HepG2 (cell line): ENCODE measurements around the gene RBP5. TPM values are rescaled to one million over a fixed set of nuclear protein-coding genes. Genes with fewer than 3 reads are reported as not detected.

ENCODE experiments used
- CHD4 ChIP-seq: fragments of 200-600 bp; sonication (generic); IDR thresholded peaks from 2 replicates; pipeline ENCODE4 v1.7.0; 2017; ENCODE audit warnings: mild to moderate bottlenecking, low read length, borderline replicate concordance
- ELF3 ChIP-seq: IDR thresholded peaks from 2 replicates; pipeline ENCODE4 v1.6.1; 2016; ENCODE audit warnings: missing genetic modification reagents, missing compliant biosample characterization
- FOXO1 ChIP-seq: sonication (generic); formaldehyde crosslinking; IDR thresholded peaks from 2 replicates; pipeline ENCODE4 v1.4.0; 2020; ENCODE audit warnings: missing genetic modification reagents
- GTF2F1 ChIP-seq: fragments of 150-350 bp; IDR thresholded peaks from 2 replicates; pipeline ENCODE4 v1.6.1; 2014; ENCODE audit warnings: low read length
- HMG20B ChIP-seq: conservative IDR thresholded peaks from 2 replicates; pipeline ENCODE4 v1.6.1; 2016; ENCODE audit warnings: missing genetic modification reagents, missing compliant biosample characterization
- HMGXB4 ChIP-seq, 2 experiments: sonication (generic) in 1 of 2; formaldehyde crosslinking in 1 of 2; IDR thresholded peaks; 2 replicates each; pipeline versions ENCODE4 v1.4.0 to v1.6.1; 2018 to 2020; ENCODE audit warnings: missing genetic modification reagents in 2 of 2, borderline replicate concordance in 1 of 2, low read depth in 1 of 2, mild to moderate bottlenecking in 1 of 2, missing biosample characterization in 1 of 2
- HNRNPL ChIP-seq: fragments of 200-400 bp; formaldehyde crosslinking; IDR thresholded peaks from 2 replicates; pipeline ENCODE4 v1.6.1; 2017; ENCODE audit warnings: mild to moderate bottlenecking, low read depth, low read length
- HOXA3 ChIP-seq: sonication (generic); formaldehyde crosslinking; IDR thresholded peaks from 2 replicates; pipeline ENCODE4 v1.5.0; 2020; ENCODE audit warnings: missing genetic modification reagents
- MAFF ChIP-seq: IDR thresholded peaks from 2 replicates; pipeline ENCODE4 v1.6.1; 2011; ENCODE audit warnings: low read depth, low read length, improper control_type of control experiment
- MTA3 ChIP-seq: sonication (generic); formaldehyde crosslinking; IDR thresholded peaks from 2 replicates; pipeline ENCODE4 v1.4.0; 2020; ENCODE audit warnings: missing genetic modification reagents
- MYNN ChIP-seq: sonication (generic); formaldehyde crosslinking; IDR thresholded peaks from 2 replicates; pipeline ENCODE4 v1.4.0; 2020; ENCODE audit warnings: mild to moderate bottlenecking, low read depth, missing genetic modification reagents
- NFYB ChIP-seq: sonication (generic); formaldehyde crosslinking; IDR thresholded peaks from 2 replicates; pipeline ENCODE4 v1.4.0; 2020; ENCODE audit warnings: missing genetic modification reagents
- PAX8 ChIP-seq: sonication (generic); formaldehyde crosslinking; IDR thresholded peaks from 2 replicates; pipeline ENCODE4 v1.8.0; 2022; ENCODE audit warnings: mild to moderate bottlenecking, missing genetic modification reagents, borderline replicate concordance
- RBM39 ChIP-seq: fragments of 200-400 bp; formaldehyde crosslinking; IDR thresholded peaks from one replicate; pipeline ENCODE4 v1.6.1; 2018; ENCODE audit warnings: antibody characterized with exemption, mild to moderate bottlenecking, low read depth, low read length; ENCODE audit not compliant: poor library complexity, severe bottlenecking
- SMC3 ChIP-seq: IDR thresholded peaks from 2 replicates; pipeline ENCODE4 v1.6.1; 2011; ENCODE audit warnings: low read length, improper control_type of control experiment
- SP1 ChIP-seq, 2 experiments: fragments of 450-650 bp in 1 of 2; sonication (generic) in 1 of 2; formaldehyde crosslinking in 1 of 2; IDR thresholded peaks; 2 replicates each; pipeline versions ENCODE4 v1.4.0 to v1.6.1; 2016 to 2020; ENCODE audit warnings: missing genetic modification reagents in 1 of 2
- TBX3 ChIP-seq: fragments of 450-650 bp; IDR thresholded peaks from 2 replicates; pipeline ENCODE4 v1.6.1; 2017; ENCODE audit warnings: antibody characterized with exemption, mild to moderate bottlenecking, inconsistent platforms, borderline replicate concordance
- YEATS2 ChIP-seq: sonication (generic); formaldehyde crosslinking; IDR thresholded peaks from 2 replicates; pipeline ENCODE4 v1.4.0; 2020; ENCODE audit warnings: missing genetic modification reagents, borderline replicate concordance
- ZFY ChIP-seq: sonication (generic); formaldehyde crosslinking; IDR thresholded peaks from 2 replicates; pipeline ENCODE4 v1.4.0; 2020; ENCODE audit warnings: missing genetic modification reagents
- ZMYM3 ChIP-seq: sonication (generic); formaldehyde crosslinking; IDR thresholded peaks from 2 replicates; pipeline ENCODE4 v1.5.1; 2020; ENCODE audit warnings: mild to moderate bottlenecking, missing genetic modification reagents
- ZNF501 ChIP-seq: sonication (generic); formaldehyde crosslinking; IDR thresholded peaks from 2 replicates; pipeline ENCODE4 v1.5.1; 2020; ENCODE audit warnings: mild to moderate bottlenecking, moderate library complexity, missing genetic modification reagents
- ZNF574 ChIP-seq: sonication (generic); formaldehyde crosslinking; IDR thresholded peaks from 2 replicates; pipeline ENCODE4 v1.4.0; 2020; ENCODE audit warnings: missing genetic modification reagents
- ZNF709 ChIP-seq: sonication (generic); formaldehyde crosslinking; IDR thresholded peaks from 2 replicates; pipeline ENCODE4 v1.5.0; 2020; ENCODE audit warnings: mild to moderate bottlenecking, missing genetic modification reagents
- polyA plus RNA-seq, 8 experiments: library from polyadenylated mRNA; depleted of rRNA in 3 of 8; stranded (reverse) in 7 of 8; unstranded in 1 of 8; fragments of >200 nt; fragmentation: Illumina TruSeq in 4 of 8; extraction: Trizol in 4 of 8; gene quantifications; 2 replicates each; pipeline versions ENCODE4 v1.2.1 to v1.2.3, GENCODE V29; 2011 to 2016; ENCODE audit warnings: low read depth in 4 of 8, missing spikeins in 1 of 8, mixed read lengths in 1 of 8; ENCODE audit not compliant: insufficient read depth in 1 of 8
- total RNA-seq, 5 experiments: library from RNA; depleted of rRNA; stranded (reverse); fragments of >200 nt; fragmentation: Illumina TruSeq; extraction: Trizol; gene quantifications; 2 replicates each; pipeline ENCODE4 v1.2.3, GENCODE V29; 2016; ENCODE audit warnings: low read depth in 1 of 5
- TF ChIP-seq, protein P1 (sequence below): sonication (generic); formaldehyde crosslinking; IDR thresholded peaks from 2 replicates; pipeline ENCODE4 v1.4.0; 2020; ENCODE audit warnings: missing genetic modification reagents

RBP5 gene
- total and polyA plus RNA-seq, 2 of the 13 experiments (the other 11 are each of a cell fraction or from before 2014, with no cell fraction given): 13.8 to 19.8 TPM

DNA sequence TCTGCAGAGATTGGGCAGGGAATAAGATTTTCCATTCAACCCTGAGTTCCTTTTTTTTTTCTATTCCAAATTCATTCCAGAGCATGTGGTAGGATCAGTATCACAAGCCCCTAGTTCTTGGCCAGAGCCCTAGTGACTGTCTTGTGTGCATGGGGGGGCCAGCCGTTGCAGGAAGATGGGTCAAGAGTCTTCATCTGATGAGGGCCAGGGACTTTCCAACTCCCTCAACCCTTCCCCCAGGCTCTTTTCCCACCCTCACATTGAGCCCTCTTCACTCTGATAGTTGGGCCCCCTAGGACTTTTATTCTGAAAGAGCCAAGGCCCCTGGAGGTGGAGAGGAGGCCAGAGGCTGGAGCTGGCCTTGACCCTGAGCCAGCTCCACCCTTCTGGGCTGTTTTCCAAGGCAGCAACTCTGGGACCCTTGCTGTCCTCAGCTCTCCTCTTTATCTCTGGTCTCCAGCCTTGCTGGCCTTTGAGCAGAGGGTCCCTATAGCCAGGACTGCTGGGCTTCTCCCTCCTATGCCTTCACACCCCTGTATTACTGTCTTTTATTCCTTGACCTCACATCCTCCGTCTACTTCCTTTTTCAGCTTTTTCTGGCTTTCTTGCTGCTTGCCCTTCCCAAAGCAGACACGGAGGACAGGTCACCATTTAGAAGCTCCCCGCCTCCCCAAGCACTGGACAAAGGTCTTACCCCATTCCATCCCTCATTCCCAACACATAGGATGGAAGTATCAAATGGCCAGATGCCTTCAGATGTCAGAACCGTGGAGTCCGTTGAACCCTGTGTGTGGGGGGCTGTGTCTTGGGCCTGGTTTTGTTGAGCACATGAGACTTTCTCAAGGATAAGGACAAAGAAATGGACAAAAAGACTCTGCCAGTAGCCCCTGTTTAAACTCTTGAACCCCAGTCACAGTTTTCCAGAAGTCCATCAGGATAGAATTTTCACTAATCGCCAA is 5.6 kb downstream of the RBP5 start (continued):
- peak in 1 of 2 experiments; percentile 22; a peak in 2 of 4 replicates for TF ChIP-seq HMGXB4 (CRISPR knock-in tag; IDR thresholded peaks at IDR 0.05; ENCODE audit: borderline replicate concordance in 1 of 2, low read depth in 1 of 2)
- TF ChIP-seq HMG20B (CRISPR knock-in tag): no peak
- 0 out of 2 replicates have a peak, but pooled peaks have one; percentile 27 for TF ChIP-seq FOXO1 (CRISPR knock-in tag)
- no peak for TF ChIP-seq RBM39
- peak; percentile 80; the same call in 1 of the 2 replicates for TF ChIP-seq CHD4
- no peak for TF ChIP-seq HNRNPL
- no peak for TF ChIP-seq MTA3
- no peak for TF ChIP-seq YEATS2 (CRISPR knock-in tag)
- TF ChIP-seq HOXA3: 0 out of 2 replicates have a peak, but pooled peaks have one; percentile 29
- no peak for TF ChIP-seq NFYB
- TF ChIP-seq SP1 (IDR thresholded peaks at IDR 0.05): no peak
- TF ChIP-seq SP1 (CRISPR knock-in tag; IDR thresholded peaks at IDR 0.05): 0 out of 2 replicates have a peak, but pooled peaks have one; percentile 36
- TF ChIP-seq ZMYM3 (CRISPR knock-in tag): no peak
- TF ChIP-seq ELF3 (CRISPR knock-in tag): 0 out of 2 replicates have a peak, but pooled peaks have one; percentile 14
- TF ChIP-seq ZFY: 0 out of 2 replicates have a peak, but pooled peaks have one; percentile 23
- TF ChIP-seq MAFF: no peak
- TF ChIP-seq SMC3: no peak
- TF ChIP-seq GTF2F1: no peak
- TF ChIP-seq, protein P1, sequence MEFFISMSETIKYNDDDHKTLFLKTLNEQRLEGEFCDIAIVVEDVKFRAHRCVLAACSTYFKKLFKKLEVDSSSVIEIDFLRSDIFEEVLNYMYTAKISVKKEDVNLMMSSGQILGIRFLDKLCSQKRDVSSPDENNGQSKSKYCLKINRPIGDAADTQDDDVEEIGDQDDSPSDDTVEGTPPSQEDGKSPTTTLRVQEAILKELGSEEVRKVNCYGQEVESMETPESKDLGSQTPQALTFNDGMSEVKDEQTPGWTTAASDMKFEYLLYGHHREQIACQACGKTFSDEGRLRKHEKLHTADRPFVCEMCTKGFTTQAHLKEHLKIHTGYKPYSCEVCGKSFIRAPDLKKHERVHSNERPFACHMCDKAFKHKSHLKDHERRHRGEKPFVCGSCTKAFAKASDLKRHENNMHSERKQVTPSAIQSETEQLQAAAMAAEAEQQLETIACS (CRISPR knock-in tag): no peak
- peak; percentile 100 for TF ChIP-seq MYNN
- no peak for TF ChIP-seq ZNF709 (CRISPR knock-in tag)
- TF ChIP-seq ZNF501: 0 out of 2 replicates have a peak, but pooled peaks have one; percentile 15
- 0 out of 2 replicates have a peak, but pooled peaks have one; percentile 32 for TF ChIP-seq ZNF574 (CRISPR knock-in tag)
- TF ChIP-seq TBX3: no peak
- 0 out of 2 replicates have a peak, but pooled peaks have one; percentile 33 for TF ChIP-seq PAX8 (CRISPR knock-in tag)
